HEK293 (cell line): Measurements from ENCODE around the gene SPIRE1.
A peak's percentile ranks its signal among the peaks of the same experiment; 100 is the strongest.

ENCODE experiments used
- CTCF ChIA-PET: fragments of 350-600 bp; formaldehyde crosslinking; extraction: SDS; loops from one replicate; lab custom pipeline; 2021; ENCODE audit warnings: antibody characterized with exemption; lab: Yijun Ruan, JAX
- POLR2A ChIA-PET: fragments of 300-600 bp; formaldehyde crosslinking; extraction: SDS; loops from one replicate; lab custom pipeline; 2020; ENCODE audit warnings: antibody characterized with exemption, inconsistent platforms; lab: Yijun Ruan, JAX
- H3K27ac ChIP-seq: fragments of 200-500 bp; sonication (Bioruptor generic); 2 replicates; pipeline ENCODE4 v1.5.1; 2014; ENCODE audit warnings: low read depth, low read length, control low read depth, inconsistent platforms; ENCODE audit errors: extremely low read depth
- H3K36me3 ChIP-seq, 2 experiments: fragments of 200-500 bp in 1 of 2; sonication (Bioruptor generic) in 1 of 2; 1 replicate in 1 of 2; 2 replicates in 1 of 2; pipeline ENCODE4 v1.5.1; 2014 to 2017; ENCODE audit warnings: inconsistent platforms in 2 of 2, low read length in 2 of 2; ENCODE audit not compliant: control insufficient read depth in 2 of 2, insufficient read depth in 1 of 2
- H3K4me1 ChIP-seq: fragments of 200-500 bp; sonication (Bioruptor generic); 2 replicates; pipeline ENCODE4 v1.5.1; 2014; ENCODE audit warnings: mild to moderate bottlenecking, low read length, inconsistent platforms; ENCODE audit not compliant: control insufficient read depth, insufficient read depth
- H3K4me3 ChIP-seq: 2 replicates; pipeline ENCODE4 v1.5.1; 2011; ENCODE audit warnings: low read depth, mild to moderate bottlenecking, control low read depth, low read length, moderate library complexity
- H3K9me3 ChIP-seq: fragments of 200-500 bp; sonication (Bioruptor generic); 2 replicates; pipeline ENCODE4 v1.5.1; 2014; ENCODE audit warnings: low read depth, low read length, inconsistent platforms; ENCODE audit not compliant: control insufficient read depth, insufficient read depth
- IKZF3 ChIP-seq: fragments of 450-650 bp; IDR thresholded peaks from 2 replicates; pipeline ENCODE4 v1.5.0; 2018; ENCODE audit warnings: missing biosample characterization, mild to moderate bottlenecking, missing genetic modification characterization, moderate library complexity
- KLF9 ChIP-seq: fragments of 450-650 bp; formaldehyde crosslinking; IDR thresholded peaks from 2 replicates; pipeline ENCODE4 v1.5.1; 2016; ENCODE audit warnings: missing biosample characterization, missing genetic modification characterization, low read depth
- SCRT1 ChIP-seq: fragments of 450-650 bp; formaldehyde crosslinking; IDR thresholded peaks from 2 replicates; pipeline ENCODE4 v1.5.1; 2016; ENCODE audit warnings: missing biosample characterization, missing genetic modification characterization, borderline replicate concordance
- SETDB1 ChIP-seq: IDR thresholded peaks from one replicate; pipeline ENCODE4 v1.6.1; 2017; ENCODE audit warnings: mild to moderate bottlenecking, low read length, moderate library complexity, mixed read lengths; ENCODE audit not compliant: insufficient read length
- SP3 ChIP-seq: fragments of 450-650 bp; formaldehyde crosslinking; IDR thresholded peaks from 2 replicates; pipeline ENCODE4 v1.5.1; 2016; ENCODE audit warnings: missing biosample characterization, missing genetic modification characterization
- ZBTB11 ChIP-seq: fragments of 450-650 bp; formaldehyde crosslinking; conservative IDR thresholded peaks from 2 replicates; pipeline ENCODE4 v1.5.1; 2016; ENCODE audit warnings: low read depth, missing biosample characterization, missing genetic modification characterization
- ZNF121 ChIP-seq: fragments of 450-650 bp; formaldehyde crosslinking; IDR thresholded peaks from 2 replicates; pipeline ENCODE4 v1.5.1; 2016; ENCODE audit warnings: missing biosample characterization, missing genetic modification characterization
- ZNF140 ChIP-seq: fragments of 450-650 bp; formaldehyde crosslinking; IDR thresholded peaks from 2 replicates; pipeline ENCODE4 v1.5.1; 2016; ENCODE audit warnings: missing biosample characterization, missing genetic modification characterization
- ZNF146 ChIP-seq: fragments of 450-650 bp; formaldehyde crosslinking; IDR thresholded peaks from 2 replicates; pipeline ENCODE4 v1.5.1; 2016; ENCODE audit warnings: missing biosample characterization, missing genetic modification characterization
- ZNF169 ChIP-seq: fragments of 450-650 bp; formaldehyde crosslinking; IDR thresholded peaks from 2 replicates; pipeline ENCODE4 v1.5.1; 2016; ENCODE audit warnings: missing biosample characterization, missing genetic modification characterization
- ZNF302 ChIP-seq: fragments of 450-650 bp; formaldehyde crosslinking; IDR thresholded peaks from 2 replicates; pipeline ENCODE4 v1.5.1; 2016; ENCODE audit warnings: missing biosample characterization, missing genetic modification characterization, low read depth
- ZNF341 ChIP-seq: fragments of 450-650 bp; formaldehyde crosslinking; IDR thresholded peaks from 2 replicates; pipeline ENCODE4; 2016; ENCODE audit warnings: low read depth, missing biosample characterization, missing genetic modification characterization
- ZNF394 ChIP-seq: fragments of 450-650 bp; formaldehyde crosslinking; IDR thresholded peaks from 2 replicates; pipeline ENCODE4 v1.5.1; 2016; ENCODE audit warnings: missing biosample characterization, missing genetic modification characterization, mild to moderate bottlenecking, moderate library complexity, borderline replicate concordance
- ZNF518A ChIP-seq: fragments of 450-650 bp; formaldehyde crosslinking; conservative IDR thresholded peaks from 2 replicates; pipeline ENCODE4 v1.5.1; 2016; ENCODE audit warnings: low read depth, missing biosample characterization, missing genetic modification characterization
- ZNF585B ChIP-seq: fragments of 450-650 bp; formaldehyde crosslinking; IDR thresholded peaks from 2 replicates; pipeline ENCODE4 v1.5.1; 2016; ENCODE audit warnings: missing biosample characterization, missing genetic modification characterization
- ZNF654 ChIP-seq: fragments of 450-650 bp; formaldehyde crosslinking; IDR thresholded peaks from 2 replicates; pipeline ENCODE4 v1.5.1; 2016; ENCODE audit warnings: low read depth, missing biosample characterization, missing genetic modification characterization
- ZNF707 ChIP-seq: fragments of 450-650 bp; formaldehyde crosslinking; IDR thresholded peaks from 2 replicates; pipeline ENCODE4 v1.5.1; 2016; ENCODE audit warnings: missing biosample characterization, missing genetic modification characterization

The SPIRE1 gene

GRCh38 chr18:12689256-12689850, 31.4 kb upstream of the SPIRE1 start (continued):
- TF ChIP-seq KLF9 (tag by site-specific recombination) (no peak), SETDB1 (no peak), ZNF585B (tag by site-specific recombination) (no peak)

GRCh38 chr18:12686100-12686499, 28.2 kb upstream of the SPIRE1 start:
- POLR2A ChIA-PET: no interaction called here
- Histone ChIP-seq H3K36me3 (peaks cover 18 to 59% of the 10 kb centered on the region in 2 experiments; a peak in 2 of 3 replicates), H3K4me3 (no peak overlapping the region), H3K27ac (no peak overlapping the region), H3K4me1 (peaks cover 4% of the 10 kb centered on the region; the same call in 1 of the 2 replicates), H3K9me3 (no peaks in the 10 kb centered on the region)
- TF ChIP-seq ZNF707 (no peak), ZNF654 (tag by site-specific recombination) (peak; percentile 53)
- TF ChIP-seq, all 188 proteins: peak for 1
- CTCF ChIA-PET: interaction anchor here (0.5 to 0.9 kb wide), 5 partner anchors 23 to 248 kb away, joined by 3 to 4 read pairs (median 4); no protein-coding TSS in a partner anchor

- H3K4me1 ChIP-seq: no peaks in the 10 kb centered on the region
- TF ChIP-seq ZNF140 (no peak), ZBTB11 (0 out of 2 replicates have a peak, but pooled peaks have one; percentile 29), ZNF394 (tag by site-specific recombination) (no peak), SP3 (peak; percentile 40; the same call in 1 of the 2 replicates), IKZF3 (tag by site-specific recombination) (peak; percentile 36; the same call in 1 of the 2 replicates), ZNF341 (tag by site-specific recombination) (peak; percentile 50; the same call in 1 of the 2 replicates), ZNF121 (tag by site-specific recombination) (no peak)
- ChIA-PET POLR2A (interaction anchor here (0.5 kb wide), 1 partner anchor 11 kb away, joined by 4 read pairs; no protein-coding TSS in a partner anchor), CTCF (interaction anchor here (0.6 to 1.2 kb wide), 4 partner anchors 13 to 256 kb away, joined by 3 to 5 read pairs (median 3); no protein-coding TSS in a partner anchor)
- H3K4me3 ChIP-seq: no peak overlapping the region
- H3K27ac ChIP-seq: no peak overlapping the region
- no peaks in the 10 kb centered on the region for H3K9me3 ChIP-seq
- H3K36me3 ChIP-seq: peaks cover 36 to 71% of the 10 kb centered on the region in 2 experiments
Observed at GRCh38 chr18:12679183-12679786, 21.4 kb upstream of the SPIRE1 start.

- ChIA-PET CTCF (interaction anchor here (6.6 kb wide), 1 partner anchor 276 kb away, joined by 65 read pairs; no protein-coding TSS in a partner anchor), POLR2A (interaction anchor here (0.6 to 0.7 kb wide), 2 partner anchors 145 to 351 kb away, joined by 5 read pairs; no protein-coding TSS in a partner anchor)
- H3K27ac ChIP-seq: no peak overlapping the region
- TF ChIP-seq ZNF518A (tag by site-specific recombination): no peak
- no peak for TF ChIP-seq SCRT1 (tag by site-specific recombination)
- no peak for TF ChIP-seq ZNF169
- TF ChIP-seq ZNF146 (tag by site-specific recombination): no peak
- no peak for TF ChIP-seq ZNF302 (tag by site-specific recombination)
Observed at GRCh38 chr18:12668041-12668440, 10.1 kb upstream of the SPIRE1 start.

More at GRCh38 chr18:12668041-12668440, 10.1 kb upstream of the SPIRE1 start:
- peaks cover 11 to 31% of the 10 kb centered on the region in 2 experiments for H3K36me3 ChIP-seq
- no peaks in the 10 kb centered on the region for H3K4me1 ChIP-seq
- no peaks in the 10 kb centered on the region for H3K9me3 ChIP-seq
- H3K4me3 ChIP-seq: no peak overlapping the region
